RCC 7860 (cell line): Measurements from ENCODE around the gene LIN28A.
"Not testable (repeated sequence)": the region's sequence is repeated elsewhere in the genome, so short reads cannot be mapped to it uniquely, and the experiment has no call there.

ENCODE experiments used
- DNase-seq: peaks from one replicate; pipeline ENCODE4 v3.0.0-alpha.2; 2015; ENCODE audit warnings: low spot score
- FAIRE-seq: peaks from 2 replicates; lab custom pipeline; 2012; peaks lifted over from hg19 to GRCh38; lab: Jason Lieb, UNC

LIN28A gene

DNA sequence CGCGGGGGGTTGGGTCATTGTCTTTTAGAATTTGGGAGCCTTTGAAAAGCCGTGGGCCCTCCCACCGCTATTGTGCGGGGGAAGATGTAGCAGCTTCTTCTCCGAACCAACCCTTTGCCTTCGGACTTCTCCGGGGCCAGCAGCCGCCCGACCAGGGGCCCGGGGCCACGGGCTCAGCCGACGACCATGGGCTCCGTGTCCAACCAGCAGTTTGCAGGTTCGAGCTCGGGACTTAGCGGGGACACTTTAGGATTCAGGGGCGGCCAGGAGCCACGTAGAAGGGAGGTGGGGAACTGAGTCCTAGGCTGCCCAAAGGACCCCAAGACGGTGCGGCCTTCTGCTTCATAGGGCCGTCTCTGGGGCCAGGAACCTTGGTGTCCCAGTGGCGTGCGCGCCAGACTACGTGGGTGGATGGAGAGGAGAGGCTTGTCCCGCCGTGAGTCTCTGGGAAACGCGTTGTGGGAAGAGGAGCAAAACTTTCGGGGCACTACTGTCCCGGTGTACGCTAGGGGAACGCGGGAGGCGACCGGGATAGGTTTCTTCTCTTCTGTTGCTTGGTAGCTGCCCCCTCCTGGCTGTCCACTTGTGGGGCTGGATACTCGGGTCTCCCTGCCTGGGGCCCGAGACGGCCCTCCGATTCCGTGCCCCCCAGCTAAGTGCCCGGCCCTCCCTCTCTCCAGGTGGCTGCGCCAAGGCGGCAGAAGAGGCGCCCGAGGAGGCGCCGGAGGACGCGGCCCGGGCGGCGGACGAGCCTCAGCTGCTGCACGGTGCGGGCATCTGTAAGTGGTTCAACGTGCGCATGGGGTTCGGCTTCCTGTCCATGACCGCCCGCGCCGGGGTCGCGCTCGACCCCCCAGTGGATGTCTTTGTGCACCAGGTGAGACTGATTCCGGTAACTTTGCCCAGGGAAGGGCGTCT is at the start of gene LIN28A:
Gene LIN28A (plus strand): TSS at position 112 of the 918 bp plus-strand sequence. CDS start 75 bp downstream, at position 187.
- FAIRE-seq (no peak), DNase-seq (no peak)

GRCh38 chr1:26361605-26362122 is 49.0 kb upstream of the LIN28A start:
- FAIRE-seq, result no peak
- DNase-seq, result no peak

DNA sequence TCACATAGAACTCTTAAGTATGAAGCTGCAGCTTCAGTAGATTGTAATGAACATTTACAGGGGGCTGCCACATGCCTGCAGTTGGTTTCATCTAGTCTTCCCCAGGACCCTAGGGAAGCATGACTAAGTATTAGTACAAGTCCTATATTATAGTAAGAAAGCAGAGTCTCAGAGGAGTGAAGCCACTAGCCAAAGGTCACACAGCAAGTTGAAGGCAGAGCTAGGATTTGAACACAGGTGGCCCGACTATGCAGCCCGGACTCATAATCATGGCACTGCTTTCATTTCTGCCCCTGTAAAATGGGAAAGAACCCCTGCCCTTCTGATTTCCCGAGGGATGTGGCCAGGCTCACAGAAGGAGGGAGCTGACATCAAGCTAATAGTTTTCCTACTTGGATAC is 48.3 kb upstream of the LIN28A start:
- DNase-seq, result no peak
- FAIRE-seq, result no peak

- FAIRE-seq (peak; percentile 56), DNase-seq (peak; percentile 69)
Measured at GRCh38 chr1:26363549-26364448, 46.8 kb upstream of the LIN28A start.

- FAIRE-seq (no peak), DNase-seq (no peak)
Measured at GRCh38 chr1:26364956-26365355, 45.7 kb upstream of the LIN28A start.

DNA sequence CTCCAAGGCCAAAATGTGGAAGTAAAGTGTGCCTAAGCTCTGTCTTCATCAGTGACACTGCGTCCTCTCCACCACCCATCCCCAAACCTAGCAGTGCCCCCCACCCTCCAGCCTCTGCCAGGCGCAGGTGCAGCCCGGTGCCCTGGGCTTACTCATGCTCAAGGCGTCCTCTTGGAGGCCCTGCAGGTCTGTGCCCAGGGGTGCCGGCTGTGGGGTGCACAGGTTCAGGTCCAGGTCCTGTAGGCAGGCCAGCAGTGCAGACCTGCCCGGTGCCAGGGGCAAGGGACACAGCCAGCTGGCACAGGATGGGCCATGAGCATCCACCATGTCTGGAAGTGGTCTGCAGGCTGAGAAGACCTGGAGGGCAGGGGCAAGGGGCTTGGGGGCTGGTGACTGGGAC is 43.2 kb upstream of the LIN28A start:
- no peak for FAIRE-seq
- no peak for DNase-seq

DNA sequence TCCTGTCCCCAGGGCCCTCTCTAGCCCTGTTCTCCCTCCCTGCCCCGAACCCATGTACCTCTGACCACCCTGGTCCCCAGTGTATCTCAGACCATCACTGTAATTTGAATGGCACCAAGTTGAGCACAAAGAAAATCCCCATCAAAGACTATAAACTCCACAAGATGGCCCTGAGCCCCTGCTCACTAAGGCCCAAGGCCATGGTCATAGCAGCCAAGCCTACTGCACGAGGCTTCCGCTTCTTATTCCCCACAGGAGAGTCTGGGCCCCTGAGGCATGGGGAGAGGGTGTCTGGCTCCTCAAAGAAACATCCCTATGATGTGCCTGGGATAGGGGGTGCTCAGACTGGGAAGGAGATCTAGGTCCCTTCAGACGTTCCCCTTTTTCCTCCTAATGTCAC is 42.6 kb upstream of the LIN28A start:
- FAIRE-seq (no peak), DNase-seq (no peak)

DNA sequence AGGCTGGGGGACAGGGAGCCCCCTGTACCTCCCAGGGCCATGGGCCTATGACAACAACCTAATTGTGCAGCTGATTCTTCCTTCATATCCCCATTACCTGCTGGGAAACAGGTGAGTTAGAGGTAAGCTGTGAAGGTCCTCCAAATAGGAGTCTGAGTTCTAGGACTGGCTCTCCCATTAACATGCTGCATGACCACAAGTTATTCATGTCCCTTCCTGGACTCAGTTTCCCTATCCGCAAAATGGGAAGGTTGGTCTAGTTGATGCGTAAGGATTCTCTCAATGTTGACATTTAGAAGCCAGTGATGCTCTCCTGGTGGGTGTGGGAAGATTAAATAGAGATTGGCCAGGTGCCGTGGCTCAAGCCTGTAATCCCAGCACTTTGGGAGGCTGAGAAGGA is 42.1 kb upstream of the LIN28A start:
- DNase-seq, result no peak
- FAIRE-seq, result no peak

DNA sequence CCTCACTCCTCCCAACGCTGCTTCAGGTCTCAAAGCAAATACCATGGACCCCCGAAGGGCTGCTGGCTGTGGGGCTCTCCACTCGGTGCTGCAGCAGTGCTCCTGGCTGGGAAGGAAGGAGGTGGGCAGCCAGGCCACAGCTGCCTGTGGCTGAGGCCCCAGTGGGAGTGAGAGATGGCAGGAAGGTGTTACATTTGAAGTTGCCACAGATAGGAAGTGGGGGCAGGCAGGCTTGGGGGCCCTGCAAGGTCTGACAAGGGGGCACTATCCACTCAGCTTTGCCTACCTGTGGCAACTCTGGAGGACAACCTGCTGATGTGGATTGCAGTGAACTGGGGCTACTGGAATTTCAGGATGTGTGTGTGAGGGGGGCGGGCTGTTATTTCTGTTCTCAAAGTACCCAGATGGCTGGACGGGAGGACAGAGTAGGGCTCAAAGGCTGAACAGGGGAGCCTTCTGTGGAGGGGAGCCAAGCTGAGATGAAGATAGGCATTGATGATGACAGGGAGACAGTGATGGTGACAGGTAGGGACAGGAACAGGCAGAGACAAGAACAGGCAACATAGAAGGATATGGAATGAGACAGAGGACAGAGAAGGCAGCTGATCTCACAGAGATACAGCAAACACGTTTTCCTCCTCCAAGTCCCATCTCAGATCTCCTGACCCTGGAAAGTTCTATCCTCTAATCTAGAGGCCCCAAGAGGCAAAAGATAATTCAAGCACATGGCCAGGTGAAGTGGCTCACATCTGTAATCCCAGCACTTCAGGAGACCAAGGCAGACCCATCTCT is 39.8 kb upstream of the LIN28A start:
- DNase-seq, result no peak
- FAIRE-seq, result no peak

- FAIRE-seq (no peak), DNase-seq (no peak)
Measured at GRCh38 chr1:26372039-26372438, 38.6 kb upstream of the LIN28A start.

DNA sequence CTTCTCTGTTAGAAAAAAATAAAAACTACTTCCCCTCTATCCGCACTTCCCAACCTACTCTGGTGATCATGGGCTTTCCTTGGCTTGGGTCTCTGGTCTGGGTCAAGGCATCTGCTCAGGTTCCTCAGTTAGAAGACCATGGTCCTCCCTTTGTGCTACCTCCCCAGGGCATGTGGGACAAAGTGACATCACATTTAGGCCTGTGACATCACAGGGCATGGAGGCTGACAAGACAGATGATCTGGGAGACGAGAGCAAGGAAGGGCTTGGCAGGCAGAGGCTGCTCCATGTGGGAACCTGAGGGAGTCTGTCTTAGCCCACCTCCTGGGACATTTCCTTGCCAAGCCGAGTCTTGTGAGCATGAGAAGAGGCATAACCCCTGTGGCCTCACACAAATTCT is 38.0 kb upstream of the LIN28A start, which contains the start of gene ZNF683:
Gene ZNF683 (minus strand): TSS at position 140 of the 400 bp plus-strand sequence. CDS start 4,179 bp downstream, outside the sequence.
- FAIRE-seq, DNase-seq: not testable (repeated sequence)

- FAIRE-seq, result no peak
- DNase-seq, result no peak
Measured at GRCh38 chr1:26373281-26373680, 37.3 kb upstream of the LIN28A start.

- FAIRE-seq (no peak), DNase-seq (no peak)
Measured at GRCh38 chr1:26373789-26374188, 36.8 kb upstream of the LIN28A start.

DNA sequence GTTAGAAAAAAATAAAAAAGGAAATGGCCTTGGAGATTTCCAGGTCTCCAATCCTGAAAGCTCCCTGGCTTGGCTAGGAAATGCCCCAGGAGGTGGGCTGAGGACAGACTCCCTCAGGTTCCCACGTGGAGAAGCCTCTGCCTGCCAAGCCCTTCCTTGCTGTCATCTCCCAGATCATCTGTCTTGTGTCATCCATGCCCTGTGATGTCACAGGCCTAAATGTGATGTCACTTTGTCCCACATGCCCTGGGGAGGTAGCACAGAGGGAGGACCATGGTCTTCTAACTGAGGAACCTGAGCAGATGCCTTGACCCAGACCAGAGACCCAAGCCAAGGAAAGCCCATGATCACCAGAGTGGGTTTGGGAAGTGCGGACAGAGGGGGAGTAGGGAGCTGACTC is 36.3 kb upstream of the LIN28A start:
- FAIRE-seq, DNase-seq: not testable (repeated sequence)

DNA sequence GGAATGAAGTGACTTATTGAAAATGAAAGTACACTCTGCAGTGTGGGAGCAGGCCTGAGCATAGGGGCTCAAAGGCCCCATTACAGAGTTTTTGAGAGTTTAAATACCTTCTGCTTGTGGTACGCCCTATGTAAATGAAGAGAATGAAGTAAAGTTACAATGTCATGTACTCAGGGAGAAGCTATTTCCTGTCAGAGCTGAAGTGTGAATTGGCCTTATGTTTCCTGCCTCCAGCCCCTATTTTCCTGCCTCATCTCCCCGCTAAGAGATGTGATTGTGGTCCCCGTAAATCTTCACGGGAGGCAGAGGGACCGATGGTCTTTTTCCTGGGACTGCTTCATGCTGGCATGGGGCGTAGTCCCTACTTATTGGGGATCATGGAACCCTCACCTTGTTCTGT is 35.5 kb upstream of the LIN28A start:
- DNase-seq, result no peak
- no peak for FAIRE-seq

DNA sequence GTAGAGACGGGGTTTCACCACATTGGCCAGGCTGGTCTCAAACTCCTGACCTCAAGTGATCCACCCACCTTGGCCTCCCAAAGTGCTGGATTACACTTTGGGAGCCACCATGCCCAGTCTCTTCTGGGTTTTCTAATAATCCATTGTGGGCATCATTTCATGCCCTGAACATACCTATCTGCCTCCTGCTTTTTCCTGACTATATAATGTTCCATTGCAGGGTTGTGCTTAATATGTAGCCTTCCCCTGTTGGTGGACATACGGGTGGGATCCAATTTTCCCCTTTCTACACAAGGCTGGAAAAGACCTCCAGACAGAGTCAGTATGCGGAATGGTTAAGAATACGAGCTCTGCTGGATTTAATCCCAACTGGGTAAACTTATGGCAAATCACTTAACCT is 34.6 kb upstream of the LIN28A start:
- FAIRE-seq, result no peak
- DNase-seq, result no peak

- DNase-seq, result peak; percentile 80
- FAIRE-seq, result peak; percentile 87
Measured at GRCh38 chr1:26378088-26378878, 32.3 kb upstream of the LIN28A start.

DNA sequence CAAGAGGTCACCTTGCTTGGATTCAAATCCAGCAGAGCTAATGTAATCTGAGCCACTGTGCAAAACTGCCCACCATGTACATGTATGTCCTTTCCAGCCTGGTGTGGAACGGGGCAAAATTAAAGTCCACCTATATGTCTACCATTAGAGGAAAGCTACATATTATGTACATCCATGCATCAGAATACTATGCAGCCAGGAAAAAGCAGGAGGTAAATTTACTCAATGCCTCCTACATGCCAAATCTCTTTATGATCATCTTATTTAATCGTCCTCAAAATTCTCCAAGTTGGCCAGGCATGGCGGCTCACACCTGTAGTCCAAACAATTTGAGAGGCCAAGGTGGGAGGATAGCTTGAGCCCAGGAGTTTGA is 31.8 kb upstream of the LIN28A start:
- DNase-seq, result no peak
- FAIRE-seq, result no peak

GRCh38 chr1:26384076-26384475 is 26.5 kb upstream of the LIN28A start:
- DNase-seq (no peak), FAIRE-seq (no peak)

DNA sequence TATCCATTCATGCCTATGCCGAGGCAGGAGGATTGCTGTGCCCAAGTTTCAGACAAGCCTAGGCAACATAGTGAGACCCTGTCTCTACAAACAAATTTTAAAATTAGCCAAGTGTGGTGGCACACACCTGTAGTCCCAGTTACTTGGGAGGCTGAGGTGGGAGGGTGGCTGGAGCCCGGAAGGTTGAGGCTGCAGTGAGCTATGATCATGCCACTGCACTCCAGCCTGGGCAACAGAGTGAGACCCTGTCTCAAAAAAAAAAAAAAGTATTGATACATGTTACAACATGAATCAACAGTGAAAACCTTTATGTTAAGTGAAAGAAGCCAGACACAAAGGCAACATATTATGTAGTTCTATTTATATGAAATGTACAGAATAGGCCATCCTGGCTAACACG is 25.6 kb upstream of the LIN28A start:
- DNase-seq, FAIRE-seq: not testable (repeated sequence)
